Breast epithelium (tissue), 3 donors: Measurements from ENCODE around the gene DTL.

Experiments used
- POLR2A ChIP-seq: fragments of 450-650 bp; IDR thresholded peaks from one replicate; pipeline ENCODE4 v1.6.1; 2016; ENCODE audit warnings: antibody characterized with exemption, mild to moderate bottlenecking, moderate library complexity
- POLR2AphosphoS5 ChIP-seq, 3 donors: sonication (generic); formaldehyde crosslinking; IDR thresholded peaks; one replicate each; pipeline ENCODE4 v1.6.1; 2017; ENCODE audit warnings: antibody characterized with exemption in 3 of 3
- TF ChIP-seq, protein P1 (sequence below), 3 donors: fragments of 450-650 bp; IDR thresholded peaks; one replicate each; pipeline ENCODE4 v1.5.1; 2016 to 2017; ENCODE audit warnings: antibody characterized with exemption in 3 of 3, mild to moderate bottlenecking in 3 of 3, moderate library complexity in 3 of 3

DNA sequence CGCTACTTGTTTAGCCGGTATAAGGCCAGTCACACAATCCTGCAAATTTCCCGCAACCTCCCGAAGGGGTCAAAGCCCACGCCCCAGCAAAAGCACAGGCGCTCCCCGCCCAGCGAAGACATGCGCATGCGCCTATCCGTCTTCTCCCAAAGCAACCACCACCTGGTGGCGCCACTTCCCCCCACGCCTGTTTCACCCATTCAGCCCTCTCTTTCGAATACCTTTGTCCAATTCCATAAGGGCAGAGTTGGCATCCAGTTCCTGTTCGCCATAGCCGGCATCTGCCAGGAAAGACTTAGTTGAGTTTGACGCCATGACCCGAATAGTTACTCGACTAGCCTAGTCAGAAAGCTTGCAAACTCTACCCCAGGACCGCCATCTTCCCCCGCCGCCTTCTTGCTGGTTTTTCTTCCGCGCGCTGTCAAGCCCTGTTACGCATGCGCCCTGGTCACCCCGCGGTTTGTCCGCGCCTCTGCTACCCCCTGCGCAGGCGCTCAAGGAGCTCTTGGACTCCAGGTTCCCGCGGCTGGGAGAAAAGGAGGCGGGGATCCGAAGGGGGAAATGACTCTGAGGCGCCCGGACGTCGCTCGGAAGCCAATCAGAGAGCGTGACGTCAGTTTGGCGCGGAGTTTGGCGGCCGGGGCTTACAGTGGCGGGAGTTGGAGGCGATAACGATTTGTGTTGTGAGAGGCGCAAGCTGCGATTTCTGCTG, at the start of gene DTL, which contains the start of gene INTS7:
- TF ChIP-seq, protein P1, sequence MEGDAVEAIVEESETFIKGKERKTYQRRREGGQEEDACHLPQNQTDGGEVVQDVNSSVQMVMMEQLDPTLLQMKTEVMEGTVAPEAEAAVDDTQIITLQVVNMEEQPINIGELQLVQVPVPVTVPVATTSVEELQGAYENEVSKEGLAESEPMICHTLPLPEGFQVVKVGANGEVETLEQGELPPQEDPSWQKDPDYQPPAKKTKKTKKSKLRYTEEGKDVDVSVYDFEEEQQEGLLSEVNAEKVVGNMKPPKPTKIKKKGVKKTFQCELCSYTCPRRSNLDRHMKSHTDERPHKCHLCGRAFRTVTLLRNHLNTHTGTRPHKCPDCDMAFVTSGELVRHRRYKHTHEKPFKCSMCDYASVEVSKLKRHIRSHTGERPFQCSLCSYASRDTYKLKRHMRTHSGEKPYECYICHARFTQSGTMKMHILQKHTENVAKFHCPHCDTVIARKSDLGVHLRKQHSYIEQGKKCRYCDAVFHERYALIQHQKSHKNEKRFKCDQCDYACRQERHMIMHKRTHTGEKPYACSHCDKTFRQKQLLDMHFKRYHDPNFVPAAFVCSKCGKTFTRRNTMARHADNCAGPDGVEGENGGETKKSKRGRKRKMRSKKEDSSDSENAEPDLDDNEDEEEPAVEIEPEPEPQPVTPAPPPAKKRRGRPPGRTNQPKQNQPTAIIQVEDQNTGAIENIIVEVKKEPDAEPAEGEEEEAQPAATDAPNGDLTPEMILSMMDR (IDR thresholded peaks at IDR 0.05): peak; percentile 92 to 96 (median 94)
- TF ChIP-seq POLR2AphosphoS5 (IDR thresholded peaks at IDR 0.05) (peak; percentile 51 to 80 (median 65)), POLR2A (no peak)
